OCI-LY7 (cell line): ENCODE results near the gene AGO1.

ENCODE experiments used
- CTCF ChIP-seq: fragments of 200-600 bp; sonication (generic); conservative IDR thresholded peaks from 2 replicates; pipeline ENCODE4 v1.5.1; 2014; ENCODE audit warnings: mild to moderate bottlenecking, antibody characterized with exemption, low read length, moderate library complexity, mixed read lengths
- EZH2phosphoT487 ChIP-seq: fragments of 200-600 bp; sonication (generic); IDR thresholded peaks from 2 replicates; pipeline ENCODE4 v1.6.1; 2018; ENCODE audit warnings: low read depth, borderline replicate concordance, mild to moderate bottlenecking, mixed run types, antibody characterized with exemption, low read length, moderate library complexity, mixed read lengths

GRCh38 chr1:35836734-35837133 is 46.3 kb upstream of the AGO1 start:
- TF ChIP-seq CTCF: no peak
- no peak for TF ChIP-seq EZH2phosphoT487
